Lower leg skin (tissue), 4 donors: Measurements from ENCODE around the gene FTMT. TPM values are rescaled to one million over a fixed set of nuclear protein-coding genes. Genes with fewer than 3 reads are reported as not detected.

ENCODE experiments used
- DNase-seq, 2 donors: peaks; one replicate each; pipeline ENCODE4 v3.0.0-alpha.2; 2019; ENCODE audit warnings: low spot score in 2 of 2
- H3K4me3 ChIP-seq: fragments of 200-600 bp; sonication (generic); 2 replicates; pipeline ENCODE4 v1.5.1; 2017; ENCODE audit warnings: mild to moderate bottlenecking, low read depth; ENCODE audit not compliant: poor library complexity, severe bottlenecking
- CTCF ChIP-seq, 3 donors: fragments of 450-650 bp; IDR thresholded peaks; one replicate each; pipeline ENCODE4 v1.5.1; 2016; ENCODE audit warnings: antibody characterized with exemption in 3 of 3, mild to moderate bottlenecking in 3 of 3, moderate library complexity in 2 of 3
- POLR2A ChIP-seq, 2 donors: fragments of 450-650 bp; IDR thresholded peaks; one replicate each; pipeline ENCODE4 v1.6.1; 2016 to 2017; ENCODE audit warnings: antibody characterized with exemption in 2 of 2, mild to moderate bottlenecking in 1 of 2, moderate library complexity in 1 of 2
- WGBS, 2 donors: methylation state at CpG; one replicate each; pipeline ENCODE4 v1.1.5; 2018; 5-methylcytosine and 5-hydroxymethylcytosine counted together
- intact Hi-C: fragments of 100-400 bp; cut with DNase I; formaldehyde crosslinking; loops from one replicate; pipeline ENCODE4 v1.15.0; 2023; ENCODE audit warnings: low total_unique reads
- total RNA-seq, 4 donors: library from RNA; depleted of rRNA; stranded (reverse); fragments of >200 nt; gene quantifications; one replicate each; pipeline ENCODE4 v1.1.0, GENCODE V29; 2016

FTMT gene
- total RNA-seq, 4 donors from 2014 or later, result not detected

GRCh38 chr5:121834021-121834420 is 17.7 kb upstream of the FTMT start:
- TF ChIP-seq POLR2A (IDR thresholded peaks at IDR 0.05), result no peak
- TF ChIP-seq CTCF (IDR thresholded peaks at IDR 0.05), result no peak
- intact Hi-C loops, result no loop called here
- DNase-seq, result no peak
- WGBS, 2 donors, result 63 to 68% methylated on average over 2 of the region's 2 CpGs
- H3K4me3 ChIP-seq, result no peak overlapping the region

GRCh38 chr5:121841892-121842291 is 9.8 kb upstream of the FTMT start:
- TF ChIP-seq POLR2A (IDR thresholded peaks at IDR 0.05) (no peak), CTCF (IDR thresholded peaks at IDR 0.05) (no peak)
- DNase-seq, result no peak
- intact Hi-C loops, result no loop called here
- H3K4me3 ChIP-seq, result no peak overlapping the region

- intact Hi-C loops, result no loop called here
- no peak overlapping the region for H3K4me3 ChIP-seq
- 80 to 85% methylated on average over 4 of the region's 4 CpGs for WGBS, 2 donors
- DNase-seq, result no peak
- no peak for TF ChIP-seq CTCF (IDR thresholded peaks at IDR 0.05)
- TF ChIP-seq POLR2A (IDR thresholded peaks at IDR 0.05), result no peak
These were observed 1.4 kb upstream of the FTMT start for GRCh38 chr5:121850272-121850671.

- intact Hi-C loops, result no loop called here
- 33 to 46% methylated on average over 2 of the region's 2 CpGs for WGBS, 2 donors
- TF ChIP-seq POLR2A (IDR thresholded peaks at IDR 0.05), result no peak
- TF ChIP-seq CTCF (IDR thresholded peaks at IDR 0.05), result no peak
- no peak overlapping the region for H3K4me3 ChIP-seq
- DNase-seq, result no peak
These were observed 2.2 kb downstream of the FTMT start for GRCh38 chr5:121853850-121854249.

- no peak for DNase-seq
- H3K4me3 ChIP-seq, result no peak overlapping the region
- intact Hi-C loops, result no loop called here
- TF ChIP-seq CTCF (IDR thresholded peaks at IDR 0.05) (no peak), POLR2A (IDR thresholded peaks at IDR 0.05) (no peak)
- 39 to 45% methylated on average over 3 of the region's 3 CpGs for WGBS, 2 donors
These were observed 11.1 kb downstream of the FTMT start for GRCh38 chr5:121862801-121863200.

GRCh38 chr5:121863753-121864285 is 12.1 kb downstream of the FTMT start:
- intact Hi-C loops, result no loop called here
- TF ChIP-seq CTCF (IDR thresholded peaks at IDR 0.05) (no peak), POLR2A (IDR thresholded peaks at IDR 0.05) (no peak)
- H3K4me3 ChIP-seq, result no peak overlapping the region
- DNase-seq, result no peak
- WGBS, 2 donors, result 35 to 44% methylated on average over 2 of the region's 2 CpGs
